H1 (cell line): ENCODE measurements around the gene STAC2. TPM values are rescaled to one million over a fixed set of nuclear protein-coding genes. Genes with fewer than 3 reads are reported as not detected.

Experiments
- CTCF ChIA-PET: fragments of 300-600 bp; sonication (Branson Sonifier 250); formaldehyde crosslinking; loops from one replicate; lab custom pipeline; 2021; ENCODE audit not compliant: partially characterized antibody; lab: Charles Lee
- POLR2A ChIA-PET: fragments of 300-600 bp; sonication (Branson Sonifier 250); formaldehyde crosslinking; loops from one replicate; lab custom pipeline; 2021; ENCODE audit warnings: inconsistent platforms; ENCODE audit not compliant: partially characterized antibody; lab: Charles Lee
- DNase-seq, 2 experiments: peaks; one replicate each; pipeline versions ENCODE4 v3.0.0 to v3.0.0-alpha.2; 2010 to 2022; ENCODE audit warnings: low spot score in 2 of 2, low read depth in 1 of 2, mixed read lengths in 1 of 2
- FAIRE-seq: peaks from 2 replicates; lab custom pipeline; 2011; peaks lifted over from hg19 to GRCh38; lab: Jason Lieb, UNC
- H2AFZ ChIP-seq: 2 replicates; pipeline ENCODE4 v1.8.1; 2012; ENCODE audit warnings: low read length, inconsistent platforms
- H2AK5ac ChIP-seq: 2 replicates; pipeline ENCODE4 v1.6.1; 2013; ENCODE audit warnings: low read depth, low read length
- H2BK120ac ChIP-seq: replicated peaks from 2 replicates; pipeline ENCODE3; 2013; ENCODE audit warnings: low read depth, low read length, inconsistent platforms
- H2BK12ac ChIP-seq: 2 replicates; pipeline ENCODE4 v1.6.1; 2013; ENCODE audit warnings: low read depth, low read length
- H2BK15ac ChIP-seq: 2 replicates; pipeline ENCODE4 v1.6.1; 2013; ENCODE audit warnings: low read length
- H2BK20ac ChIP-seq: 2 replicates; pipeline ENCODE4 v1.6.1; 2013; ENCODE audit warnings: low read length
- H2BK5ac ChIP-seq: 2 replicates; pipeline ENCODE4 v1.6.1; 2013; ENCODE audit warnings: low read depth, low read length
- H3K14ac ChIP-seq: 2 replicates; pipeline ENCODE4 v1.6.1; 2013; ENCODE audit warnings: inconsistent platforms; ENCODE audit not compliant: insufficient read length
- H3K18ac ChIP-seq: 2 replicates; pipeline ENCODE4 v1.6.1; 2013; ENCODE audit warnings: low read length; ENCODE audit errors: extremely low read depth
- H3K23ac ChIP-seq: 2 replicates; pipeline ENCODE4 v1.6.1; 2013; ENCODE audit warnings: inconsistent platforms; ENCODE audit not compliant: insufficient read length
- H3K23me2 ChIP-seq: 2 replicates; pipeline ENCODE4 v1.6.1; 2013; ENCODE audit warnings: low read depth, low read length
- H3K27ac ChIP-seq: 2 replicates; pipeline ENCODE4 v1.6.1; 2011; ENCODE audit warnings: low read depth, low read length, inconsistent platforms
- H3K27me3 ChIP-seq, 4 experiments: replicated peaks in 1 of 4; 1 replicate in 1 of 4; 2 replicates in 3 of 4; pipeline versions ENCODE4 v1.6.1 to v1.8.1; 2011 to 2013; ENCODE audit warnings: low read length in 3 of 4, mild to moderate bottlenecking in 3 of 4, inconsistent platforms in 2 of 4, mixed read lengths in 2 of 4, moderate library complexity in 1 of 4; ENCODE audit not compliant: control insufficient read depth in 3 of 4, insufficient read depth in 3 of 4; ENCODE audit errors: extremely low read depth in 1 of 4
- H3K36me3 ChIP-seq, 4 experiments: 2 replicates each; pipeline versions ENCODE4 v1.6.1 to v1.8.1; 2011 to 2013; ENCODE audit warnings: mild to moderate bottlenecking in 4 of 4, low read length in 3 of 4, moderate library complexity in 2 of 4, control low read depth in 1 of 4, inconsistent platforms in 1 of 4; ENCODE audit not compliant: insufficient read depth in 4 of 4, control insufficient read depth in 2 of 4
- H3K4ac ChIP-seq: replicated peaks from 2 replicates; pipeline ENCODE3; 2013; ENCODE audit warnings: low read length, low read depth, mixed read lengths, inconsistent platforms; ENCODE audit not compliant: insufficient read length
- H3K4me1 ChIP-seq, 4 experiments: replicated peaks in 1 of 4; 1 replicate in 1 of 4; 2 replicates in 3 of 4; pipeline versions ENCODE4 v1.6.1 to v1.8.1; 2011 to 2013; ENCODE audit warnings: low read length in 3 of 4, inconsistent platforms in 2 of 4, mixed read lengths in 1 of 4; ENCODE audit not compliant: insufficient read depth in 4 of 4, control insufficient read depth in 3 of 4
- H3K4me2 ChIP-seq, 2 experiments: 2 replicates each; pipeline versions ENCODE4 v1.6.1 to v1.8.1; 2011 to 2013; ENCODE audit warnings: low read depth in 2 of 2, low read length in 2 of 2, control low read depth in 1 of 2, inconsistent platforms in 1 of 2, mild to moderate bottlenecking in 1 of 2; ENCODE audit not compliant: insufficient read depth in 1 of 2
- H3K4me3 ChIP-seq, 4 experiments: fragments of 200-600, 300-600 bp in 1 of 4; sonication (generic), shearing (Covaris generic), sonication (Bioruptor Twin) in 1 of 4; 2 replicates each; pipeline versions ENCODE4 v1.5.1 to v1.8.1; 2011 to 2016; ENCODE audit warnings: low read length in 4 of 4, low read depth in 3 of 4, control low read depth in 2 of 4, inconsistent platforms in 2 of 4, mild to moderate bottlenecking in 2 of 4, mixed read lengths in 1 of 4, moderate library complexity in 1 of 4; ENCODE audit not compliant: insufficient read depth in 2 of 4; ENCODE audit errors: extremely low read depth in 1 of 4
- H3K56ac ChIP-seq: replicated peaks from 2 replicates; pipeline ENCODE3; 2013; ENCODE audit warnings: low read depth, mild to moderate bottlenecking, mixed read lengths, low read length, inconsistent platforms; ENCODE audit not compliant: insufficient read length
- H3K79me1 ChIP-seq: 2 replicates; pipeline ENCODE4 v1.6.1; 2013; ENCODE audit warnings: low read depth, low read length, control low read depth
- H3K79me2 ChIP-seq, 2 experiments: 2 replicates each; pipeline versions ENCODE4 v1.6.1 to v1.8.1; 2012 to 2013; ENCODE audit warnings: low read length in 2 of 2, mild to moderate bottlenecking in 2 of 2, inconsistent platforms in 1 of 2; ENCODE audit not compliant: insufficient read depth in 2 of 2, control insufficient read depth in 1 of 2
- H3K9ac ChIP-seq, 4 experiments: replicated peaks in 1 of 4; 1 replicate in 1 of 4; 2 replicates in 3 of 4; pipeline versions ENCODE4 v1.6.1 to v1.8.1; 2011 to 2013; ENCODE audit warnings: low read depth in 3 of 4, low read length in 3 of 4, control low read depth in 2 of 4, mild to moderate bottlenecking in 2 of 4, moderate library complexity in 2 of 4, inconsistent platforms in 1 of 4; ENCODE audit errors: extremely low read depth in 1 of 4
- H3K9me3 ChIP-seq, 2 experiments: 2 replicates each; pipeline versions ENCODE4 v1.6.1 to v1.8.1; 2012 to 2013; ENCODE audit warnings: mild to moderate bottlenecking in 2 of 2, moderate library complexity in 2 of 2, control low read depth in 1 of 2, inconsistent platforms in 1 of 2, low read depth in 1 of 2, low read length in 1 of 2, mixed read lengths in 1 of 2; ENCODE audit not compliant: insufficient read depth in 2 of 2
- H4K20me1 ChIP-seq, 2 experiments: replicated peaks in 1 of 2; 2 replicates each; pipeline versions ENCODE3 to v1.8.1; 2011 to 2013; ENCODE audit warnings: inconsistent platforms in 2 of 2, low read length in 2 of 2, mild to moderate bottlenecking in 1 of 2; ENCODE audit not compliant: insufficient read depth in 2 of 2, control insufficient read depth in 1 of 2
- H4K5ac ChIP-seq: 2 replicates; pipeline ENCODE4 v1.6.1; 2013; ENCODE audit warnings: low read length, low read depth, mixed read lengths, inconsistent platforms; ENCODE audit not compliant: insufficient read length
- H4K8ac ChIP-seq: 2 replicates; pipeline ENCODE4 v1.8.0; 2013; ENCODE audit warnings: mild to moderate bottlenecking, moderate library complexity, low read length, inconsistent platforms; ENCODE audit not compliant: insufficient read depth; ENCODE audit errors: extremely low read depth
- H4K91ac ChIP-seq: replicated peaks from 2 replicates; pipeline ENCODE3; 2013; ENCODE audit warnings: low read length, mixed read lengths, inconsistent platforms; ENCODE audit not compliant: insufficient read length
- CBX8 ChIP-seq: fragments of 300-800, 300-1000 bp; sonication (generic); IDR thresholded peaks from 2 replicates; pipeline ENCODE4 v1.7.1; 2016; ENCODE audit warnings: low read depth, low read length, borderline replicate concordance
- CEBPB ChIP-seq: IDR thresholded peaks from 2 replicates; pipeline ENCODE4 v1.6.1; 2012; ENCODE audit warnings: low read depth, low read length
- HDAC6 ChIP-seq: IDR thresholded peaks from one replicate; pipeline ENCODE4 v1.7.1; 2012; ENCODE audit warnings: low read depth, mild to moderate bottlenecking, inconsistent platforms, low read length, moderate library complexity
- NANOG ChIP-seq: IDR thresholded peaks from 2 replicates; pipeline ENCODE4 v1.6.1; 2011; ENCODE audit warnings: low read length, low read depth, mild to moderate bottlenecking, inconsistent platforms; ENCODE audit not compliant: insufficient read depth, poor library complexity, severe bottlenecking
- SP1 ChIP-seq: IDR thresholded peaks from 2 replicates; pipeline ENCODE4 v1.6.1; 2011; ENCODE audit warnings: low read depth, low read length
- TAF1 ChIP-seq: IDR thresholded peaks from 2 replicates; pipeline ENCODE4 v1.6.1; 2011; ENCODE audit warnings: mild to moderate bottlenecking, low read depth, low read length
- WGBS, 2 experiments: shearing (Covaris generic) in 1 of 2; methylation state at CpG; one replicate each; pipeline versions ENCODE4 v1.1.6 to v1.1.7; 2013 to 2015; ENCODE audit warnings: low lambda C conversion rate in 2 of 2, mixed read lengths in 2 of 2, inconsistent platforms in 1 of 2, low coverage in 1 of 2, missing lambda C conversion rate in 1 of 2; ENCODE audit not compliant: insufficient replicate concordance in 2 of 2, insufficient coverage in 1 of 2, insufficient read length in 1 of 2; ENCODE audit errors: extremely low coverage in 1 of 2, missing lambda C conversion rate in 1 of 2; 5-methylcytosine and 5-hydroxymethylcytosine counted together
- polyA plus RNA-seq, 7 experiments: library from polyadenylated mRNA; depleted of rRNA in 3 of 7; stranded (reverse) in 5 of 7; unstranded in 2 of 7; fragments of >200 nt in 5 of 7; fragments of 200-250 nt in 2 of 7; gene quantifications; 1 replicate in 5 of 7; 2 replicates in 1 of 7; 4 replicates in 1 of 7; pipeline versions ENCODE4 v1.2.1 to v1.2.3, GENCODE V29; 2011 to 2013; ENCODE audit warnings: missing spikeins in 2 of 7, mixed read lengths in 2 of 7
- total RNA-seq: library from RNA; stranded (reverse); fragmentation: NEBNext Ultra II Directional; extraction: Animal tissue kit (Norgen Biotek cat#: 25700); gene quantifications from 2 replicates; pipeline ENCODE4 v1.2.1, GENCODE V29; 2021
- TF ChIP-seq, protein P1 (sequence below), 3 experiments: IDR thresholded peaks; 1 replicate in 2 of 3; 2 replicates in 1 of 3; pipeline versions ENCODE4 v1.5.1 to v1.6.1; 2011; ENCODE audit warnings: low read length in 3 of 3, mild to moderate bottlenecking in 3 of 3, inconsistent platforms in 2 of 3, low read depth in 1 of 3, moderate library complexity in 1 of 3; ENCODE audit not compliant: insufficient read depth in 1 of 3; ENCODE audit errors: control extremely low read depth in 1 of 3

STAC2 gene
- total and polyA plus RNA-seq, 2 of the 8 experiments (the other 6 are each of a cell fraction or from before 2014, with no cell fraction given), result 1.5 to 6.0 TPM

DNA sequence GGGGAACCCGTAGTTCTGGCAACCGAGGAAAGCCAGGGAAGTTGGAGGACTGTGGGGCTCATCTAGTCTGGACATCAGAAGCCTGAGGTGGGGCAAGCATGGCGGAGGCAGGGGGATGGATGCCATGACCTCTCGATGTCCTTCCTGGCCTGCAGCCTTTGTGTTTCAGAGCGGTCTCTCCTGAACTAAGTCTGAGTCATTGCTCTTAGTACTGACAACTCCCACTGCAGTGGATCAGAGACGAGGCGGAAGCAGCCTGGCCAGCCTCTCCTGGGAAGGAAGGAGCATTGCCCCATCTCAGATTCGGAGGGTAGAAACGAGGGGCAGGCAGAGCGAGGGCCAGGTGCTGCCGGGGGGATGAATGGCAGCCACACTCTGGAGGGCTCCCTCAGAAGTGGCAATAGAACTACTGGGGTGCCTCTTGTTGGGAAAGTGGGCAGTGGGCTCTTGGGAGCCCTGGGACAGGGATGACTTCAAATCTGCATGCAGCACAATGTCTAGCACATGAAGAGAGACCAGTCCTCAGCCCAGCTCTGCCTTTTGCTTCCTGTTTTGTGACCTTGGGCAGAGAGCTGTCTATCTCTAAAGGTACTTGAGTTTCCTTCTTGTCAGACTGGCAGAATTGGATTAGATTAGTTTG, 3.6 kb upstream of the STAC2 start:
- no peak for DNase-seq
- ChIA-PET POLR2A (interaction anchor here (4.2 kb wide), 1 partner anchor 21 kb away, joined by 24 read pairs; no protein-coding TSS in a partner anchor), CTCF (interaction anchor here (21.0 to 21.2 kb wide), 2 partner anchors 17 to 21 kb away, joined by 464 to 982 read pairs; no protein-coding TSS in a partner anchor)
- Histone ChIP-seq H3K18ac (no peak overlapping the region), H3K36me3 (no peaks in the 10 kb centered on the region; a peak in 1 of 8 replicates), H3K27me3 (peaks cover 10 to 14% (median 12%) of the 10 kb centered on the region in 4 experiments; a peak in 6 of 7 replicates), H3K23me2 (peaks cover 10% of the 10 kb centered on the region; the same call in 1 of the 2 replicates), H2BK12ac (0 out of 2 replicates have a peak overlapping the region, but pooled peaks have one; percentile 1), H3K56ac (no peak overlapping the region), H2BK15ac (no peak overlapping the region), H3K27ac (no peak overlapping the region), H2AFZ (0 out of 2 replicates have a peak overlapping the region, but pooled peaks have one; percentile 2), H4K91ac (no peak overlapping the region), H3K4me1 (peaks cover 0 to 21% (median 7%) of the 10 kb centered on the region in 4 experiments; a peak in 5 of 7 replicates), H3K23ac (no peak overlapping the region), H3K79me1 (no peaks in the 10 kb centered on the region), H3K9me3 (no peaks in the 10 kb centered on the region), H2BK120ac (no peak overlapping the region), H4K8ac (no peak overlapping the region), H3K4me3 (no peak overlapping the region), H3K9ac (no peak overlapping the region; a peak in 1 of 7 replicates), H3K79me2 (no peaks in the 10 kb centered on the region), H3K4ac (no peak overlapping the region), H4K5ac (no peak overlapping the region), H2BK5ac (no peak overlapping the region), H3K14ac (no peak overlapping the region), H4K20me1 (no peaks in the 10 kb centered on the region), H3K4me2 (no peak overlapping the region), H2BK20ac (no peak overlapping the region; the same call in 1 of the 2 replicates), H2AK5ac (no peak overlapping the region)
- FAIRE-seq, result no peak
- WGBS, 2 experiments, result 81% methylated on average over 11 of the region's 11 CpGs; no CpG with 5 or more reads in 1 of the 2 experiments
- TF ChIP-seq CEBPB (no peak), CBX8 (no peak), NANOG (no peak), SP1 (no peak), HDAC6 (no peak), TAF1 (no peak)
- TF ChIP-seq, protein P1, sequence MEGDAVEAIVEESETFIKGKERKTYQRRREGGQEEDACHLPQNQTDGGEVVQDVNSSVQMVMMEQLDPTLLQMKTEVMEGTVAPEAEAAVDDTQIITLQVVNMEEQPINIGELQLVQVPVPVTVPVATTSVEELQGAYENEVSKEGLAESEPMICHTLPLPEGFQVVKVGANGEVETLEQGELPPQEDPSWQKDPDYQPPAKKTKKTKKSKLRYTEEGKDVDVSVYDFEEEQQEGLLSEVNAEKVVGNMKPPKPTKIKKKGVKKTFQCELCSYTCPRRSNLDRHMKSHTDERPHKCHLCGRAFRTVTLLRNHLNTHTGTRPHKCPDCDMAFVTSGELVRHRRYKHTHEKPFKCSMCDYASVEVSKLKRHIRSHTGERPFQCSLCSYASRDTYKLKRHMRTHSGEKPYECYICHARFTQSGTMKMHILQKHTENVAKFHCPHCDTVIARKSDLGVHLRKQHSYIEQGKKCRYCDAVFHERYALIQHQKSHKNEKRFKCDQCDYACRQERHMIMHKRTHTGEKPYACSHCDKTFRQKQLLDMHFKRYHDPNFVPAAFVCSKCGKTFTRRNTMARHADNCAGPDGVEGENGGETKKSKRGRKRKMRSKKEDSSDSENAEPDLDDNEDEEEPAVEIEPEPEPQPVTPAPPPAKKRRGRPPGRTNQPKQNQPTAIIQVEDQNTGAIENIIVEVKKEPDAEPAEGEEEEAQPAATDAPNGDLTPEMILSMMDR (IDR thresholded peaks at IDR 0.05; ENCODE audit: control extremely low read depth in 1 of 3, insufficient read depth in 1 of 3, low read depth in 1 of 3, low read length in 3 of 3), result no peak
